Esophagus squamous epithelium (tissue), 4 donors: Measurements from ENCODE around the gene INHA.

ENCODE experiments used
- CTCF ChIP-seq, 6 experiments: fragments of 450-650 bp in 4 of 6; fragments of 200-600 bp in 2 of 6; sonication (generic) in 2 of 6; IDR thresholded peaks; one replicate each; pipeline ENCODE4 v1.5.1; 2016 to 2019; ENCODE audit warnings: antibody characterized with exemption in 6 of 6, mild to moderate bottlenecking in 4 of 6, moderate library complexity in 4 of 6
- POLR2A ChIP-seq, 4 donors: fragments of 450-650 bp; IDR thresholded peaks; one replicate each; pipeline ENCODE4 v1.6.1; 2017; ENCODE audit warnings: antibody characterized with exemption in 4 of 4, mild to moderate bottlenecking in 4 of 4, moderate library complexity in 3 of 4

- no peak for TF ChIP-seq CTCF (IDR thresholded peaks at IDR 0.05)
- TF ChIP-seq POLR2A (IDR thresholded peaks at IDR 0.05), result no peak
Observed at GRCh38 chr2:219547621-219548020, 24.5 kb upstream of the INHA start.
